ENCODE results near the gene SH3BP5L. TPM values are rescaled to one million over a fixed set of nuclear protein-coding genes. Genes with fewer than 3 reads are reported as not detected.
A peak's percentile ranks its signal among the peaks of the same experiment; 100 is the strongest.
"Not testable (repeated sequence)": the region's sequence is repeated elsewhere in the genome, so short reads cannot be mapped to it uniquely, and the experiment has no call there.

SH3BP5L gene
- total RNA-seq, 2 donors from 2014 or later: 13.3 to 20.0 TPM

- Mint-ChIP-seq H3K4me1 (peaks cover 6% of the 10 kb centered on the region), H3K4me3 (no peak overlapping the region), H3K36me3 (ENCODE audit: low read depth) (no peaks in the 10 kb centered on the region), H3K27me3 (peaks cover 6% of the 10 kb centered on the region), H3K27ac (no peak overlapping the region)
- H3K9me3 ChIP-seq (ENCODE audit: control insufficient read depth, low read length, poor library complexity, severe bottlenecking): no peaks in the 10 kb centered on the region
- DNase-seq (no peak), ATAC-seq (no peak)
These were observed 8.7 kb upstream of the SH3BP5L start for GRCh38 chr1:248834343-248834940.

GRCh38 chr1:248831842-248832241 lies 6.1 kb upstream of the SH3BP5L start:
- no peak for DNase-seq
- ATAC-seq: no peak
- no peak overlapping the region for H3K27ac Mint-ChIP-seq
- no peak overlapping the region for H3K4me3 Mint-ChIP-seq
- no peaks in the 10 kb centered on the region for H3K36me3 Mint-ChIP-seq (ENCODE audit: low read depth)
- peaks cover 6% of the 10 kb centered on the region for H3K27me3 Mint-ChIP-seq
- H3K4me1 Mint-ChIP-seq: peaks cover 8% of the 10 kb centered on the region
- no peaks in the 10 kb centered on the region for H3K9me3 ChIP-seq (ENCODE audit: control insufficient read depth, low read length, poor library complexity, severe bottlenecking)

GRCh38 chr1:248830718-248831017 lies 5.0 kb upstream of the SH3BP5L start:
- DNase-seq; H3K9me3 ChIP-seq (ENCODE audit: control insufficient read depth, low read length, poor library complexity, severe bottlenecking); H3K4me3 Mint-ChIP-seq; H3K27me3 Mint-ChIP-seq; H3K36me3 Mint-ChIP-seq (ENCODE audit: low read depth); H3K27ac Mint-ChIP-seq; ATAC-seq: not testable (repeated sequence)
- H3K4me1 Mint-ChIP-seq: peaks cover 16% of the 10 kb centered on the region

- H3K9me3 ChIP-seq (ENCODE audit: control insufficient read depth, low read length, poor library complexity, severe bottlenecking): no peaks in the 10 kb centered on the region
- DNase-seq (no peak), ATAC-seq (no peak)
- peaks cover 34% of the 10 kb centered on the region for H3K4me1 Mint-ChIP-seq
- peak overlapping the region; percentile 98 for H3K27ac Mint-ChIP-seq
- H3K4me3 Mint-ChIP-seq: no peak overlapping the region
- H3K36me3 Mint-ChIP-seq (ENCODE audit: low read depth): peaks cover 4% of the 10 kb centered on the region
- H3K27me3 Mint-ChIP-seq: peaks cover 6% of the 10 kb centered on the region
These were observed 3.1 kb upstream of the SH3BP5L start for GRCh38 chr1:248828845-248829244.

- H3K27ac Mint-ChIP-seq: peak overlapping the region; percentile 98
- no peak for DNase-seq
- peak overlapping the region; percentile 99 for H3K4me3 Mint-ChIP-seq
- peaks cover 6% of the 10 kb centered on the region for H3K36me3 Mint-ChIP-seq (ENCODE audit: low read depth)
- peaks cover 55% of the 10 kb centered on the region for H3K4me1 Mint-ChIP-seq
- ATAC-seq: peak; percentile 2
- no peaks in the 10 kb centered on the region for H3K27me3 Mint-ChIP-seq
- no peaks in the 10 kb centered on the region for H3K9me3 ChIP-seq (ENCODE audit: control insufficient read depth, low read length, poor library complexity, severe bottlenecking)
These were observed 174 bp downstream of the SH3BP5L start for GRCh38 chr1:248825573-248825908.

GRCh38 chr1:248825136-248825535 lies 579 bp downstream of the SH3BP5L start:
- Mint-ChIP-seq H3K4me1 (peaks cover 57% of the 10 kb centered on the region), H3K36me3 (ENCODE audit: low read depth) (peaks cover 6% of the 10 kb centered on the region), H3K27me3 (no peaks in the 10 kb centered on the region)

GRCh38 chr1:248824701-248825100 lies 1.0 kb downstream of the SH3BP5L start:
- DNase-seq: no peak
- H3K9me3 ChIP-seq (ENCODE audit: control insufficient read depth, low read length, poor library complexity, severe bottlenecking): no peaks in the 10 kb centered on the region
- Mint-ChIP-seq H3K4me3 (peak overlapping the region; percentile 99), H3K27me3 (no peaks in the 10 kb centered on the region), H3K27ac (peak overlapping the region; percentile 98), H3K36me3 (ENCODE audit: low read depth) (peaks cover 6% of the 10 kb centered on the region), H3K4me1 (peaks cover 57% of the 10 kb centered on the region)
- no peak for ATAC-seq

More at GRCh38 chr1:248825136-248825535, 579 bp downstream of the SH3BP5L start:
- ATAC-seq (no peak), DNase-seq (no peak)
- Mint-ChIP-seq H3K4me3 (peak overlapping the region; percentile 99), H3K27ac (peak overlapping the region; percentile 98)
- no peaks in the 10 kb centered on the region for H3K9me3 ChIP-seq (ENCODE audit: control insufficient read depth, low read length, poor library complexity, severe bottlenecking)

GRCh38 chr1:248824301-248824700 lies 1.4 kb downstream of the SH3BP5L start:
- Mint-ChIP-seq H3K36me3 (ENCODE audit: low read depth) (peaks cover 6% of the 10 kb centered on the region), H3K27me3 (no peaks in the 10 kb centered on the region)
- DNase-seq: no peak

GRCh38 chr1:248823517-248824001 lies 2.2 kb downstream of the SH3BP5L start:
- H3K9me3 ChIP-seq (ENCODE audit: control insufficient read depth, low read length, poor library complexity, severe bottlenecking): no peaks in the 10 kb centered on the region
- ATAC-seq (no peak), DNase-seq (no peak)
- Mint-ChIP-seq H3K27ac (peak overlapping the region; percentile 98), H3K4me1 (peaks cover 63% of the 10 kb centered on the region), H3K36me3 (ENCODE audit: low read depth) (peaks cover 6% of the 10 kb centered on the region), H3K27me3 (no peaks in the 10 kb centered on the region), H3K4me3 (peak overlapping the region; percentile 99)

More at GRCh38 chr1:248824301-248824700, 1.4 kb downstream of the SH3BP5L start:
- no peaks in the 10 kb centered on the region for H3K9me3 ChIP-seq (ENCODE audit: control insufficient read depth, low read length, poor library complexity, severe bottlenecking)
- Mint-ChIP-seq H3K27ac (peak overlapping the region; percentile 98), H3K4me1 (peaks cover 57% of the 10 kb centered on the region), H3K4me3 (peak overlapping the region; percentile 99)
- no peak for ATAC-seq

GRCh38 chr1:248822148-248823032 lies 3.3 kb downstream of the SH3BP5L start:
- Mint-ChIP-seq H3K27ac (peak overlapping the region; percentile 98), H3K4me3 (no peak overlapping the region), H3K36me3 (ENCODE audit: low read depth) (peaks cover 6% of the 10 kb centered on the region), H3K4me1 (peaks cover 70% of the 10 kb centered on the region), H3K27me3 (no peaks in the 10 kb centered on the region)
- no peaks in the 10 kb centered on the region for H3K9me3 ChIP-seq (ENCODE audit: control insufficient read depth, low read length, poor library complexity, severe bottlenecking)
- ATAC-seq (no peak), DNase-seq (no peak)

- H3K27ac Mint-ChIP-seq: no peak overlapping the region
- H3K4me1 Mint-ChIP-seq: peaks cover 72% of the 10 kb centered on the region
- H3K4me3 Mint-ChIP-seq: peak overlapping the region; percentile 25
- DNase-seq: no peak
- no peaks in the 10 kb centered on the region for H3K9me3 ChIP-seq (ENCODE audit: control insufficient read depth, low read length, poor library complexity, severe bottlenecking)
- H3K36me3 Mint-ChIP-seq (ENCODE audit: low read depth): peaks cover 6% of the 10 kb centered on the region
- ATAC-seq: no peak
- H3K27me3 Mint-ChIP-seq: no peaks in the 10 kb centered on the region
These were observed 4.1 kb downstream of the SH3BP5L start for GRCh38 chr1:248821641-248822040.

- Mint-ChIP-seq H3K4me1 (peaks cover 76% of the 10 kb centered on the region), H3K36me3 (ENCODE audit: low read depth) (peaks cover 6% of the 10 kb centered on the region), H3K27me3 (no peaks in the 10 kb centered on the region), H3K4me3 (peak overlapping the region; percentile 25), H3K27ac (peak overlapping the region; percentile 62)
- ATAC-seq: no peak
- no peaks in the 10 kb centered on the region for H3K9me3 ChIP-seq (ENCODE audit: control insufficient read depth, low read length, poor library complexity, severe bottlenecking)
- no peak for DNase-seq
These were observed 4.6 kb downstream of the SH3BP5L start for GRCh38 chr1:248821101-248821500.

GRCh38 chr1:248820041-248820585 lies 5.6 kb downstream of the SH3BP5L start:
- peaks cover 6% of the 10 kb centered on the region for H3K36me3 Mint-ChIP-seq (ENCODE audit: low read depth)
- DNase-seq: no peak
- no peak for ATAC-seq
- no peaks in the 10 kb centered on the region for H3K9me3 ChIP-seq (ENCODE audit: control insufficient read depth, low read length, poor library complexity, severe bottlenecking)
- H3K4me3 Mint-ChIP-seq: no peak overlapping the region
- H3K27me3 Mint-ChIP-seq: no peaks in the 10 kb centered on the region
- H3K27ac Mint-ChIP-seq: peak overlapping the region; percentile 62
- peaks cover 74% of the 10 kb centered on the region for H3K4me1 Mint-ChIP-seq
